PC-9 (cell line): ENCODE data around the gene TRPV2. TPM values are rescaled to one million over a fixed set of nuclear protein-coding genes. Genes with fewer than 3 reads are reported as not detected.
"Not testable (repeated sequence)": the region's sequence is repeated elsewhere in the genome, so short reads cannot be mapped to it uniquely, and the experiment has no call there.

Source experiments
- BruUV-seq: library from RNA; stranded (reverse); fragments of 400-500 nt; replicated peaks from 2 replicates; lab custom pipeline; 2021; lab: Mats Ljungman, UMichigan
- CTCF ChIA-PET: fragments of 300-600 bp; sonication (Branson Sonifier 250); formaldehyde crosslinking; loops from one replicate; lab custom pipeline; 2022; ENCODE audit warnings: antibody characterized with exemption; lab: Charles Lee
- POLR2A ChIA-PET: fragments of 300-600 bp; sonication (Branson Sonifier 250); formaldehyde crosslinking; loops from one replicate; lab custom pipeline; 2022; ENCODE audit warnings: antibody characterized with exemption; ENCODE audit not compliant: unreplicated experiment; lab: Charles Lee
- DNase-seq, 2 experiments: peaks; one replicate each; pipeline versions ENCODE4 v3.0.0 to v3.0.0-alpha.2; 2015 to 2022; ENCODE audit warnings: mixed read lengths in 1 of 2
- H2AFZ ChIP-seq: fragments of 200-600 bp; sonication (generic); 2 replicates; pipeline ENCODE4 v1.8.1; 2017; ENCODE audit warnings: antibody characterized with exemption
- H3F3A ChIP-seq: fragments of 200-600 bp; sonication (generic); 2 replicates; pipeline ENCODE4 v1.8.1; 2017; ENCODE audit warnings: antibody characterized with exemption, mild to moderate bottlenecking, low read depth; ENCODE audit not compliant: insufficient read depth
- H3K27ac ChIP-seq: fragments of 200-600 bp; sonication (generic); 2 replicates; pipeline ENCODE4 v1.6.1; 2016; ENCODE audit warnings: mixed run types
- H3K27me3 ChIP-seq: fragments of 200-600 bp; sonication (generic); 2 replicates; pipeline ENCODE4 v1.6.1; 2016; ENCODE audit warnings: low read depth, mixed run types; ENCODE audit not compliant: insufficient read depth
- H3K36me3 ChIP-seq: fragments of 200-600 bp; sonication (generic); 2 replicates; pipeline ENCODE4 v1.6.1; 2016; ENCODE audit warnings: low read depth, mixed run types
- H3K4me1 ChIP-seq: fragments of 200-600 bp; sonication (generic); replicated peaks from 2 replicates; pipeline ENCODE4 v1.6.1; 2016; ENCODE audit warnings: mixed run types; ENCODE audit not compliant: insufficient read depth
- H3K4me2 ChIP-seq: fragments of 200-600 bp; sonication (generic); 2 replicates; pipeline ENCODE4 v1.6.1; 2017; ENCODE audit warnings: mixed run types
- H3K4me3 ChIP-seq: fragments of 200-600 bp; sonication (generic); 2 replicates; pipeline ENCODE4 v1.6.1; 2016; ENCODE audit warnings: mixed run types
- H3K79me2 ChIP-seq: fragments of 200-600 bp; sonication (generic); 2 replicates; pipeline ENCODE4 v1.6.1; 2017; ENCODE audit warnings: low read depth, mixed run types
- H3K9me2 ChIP-seq: fragments of 200-600 bp; sonication (generic); 2 replicates; pipeline ENCODE4 v1.8.1; 2017; ENCODE audit warnings: mild to moderate bottlenecking; ENCODE audit not compliant: insufficient read depth
- H3K9me3 ChIP-seq: fragments of 200-600 bp; sonication (generic); 2 replicates; pipeline ENCODE4 v1.8.1; 2016; ENCODE audit warnings: low read depth; ENCODE audit not compliant: insufficient read depth
- H4K20me1 ChIP-seq: fragments of 200-600 bp; sonication (generic); 2 replicates; pipeline ENCODE4 v1.8.1; 2017; ENCODE audit not compliant: insufficient read depth
- EZH2 ChIP-seq: fragments of 200-600 bp; sonication (generic); IDR thresholded peaks from 2 replicates; pipeline ENCODE4 v1.8.0; 2017; ENCODE audit warnings: antibody characterized with exemption, low read depth
- intact Hi-C: fragments of 100-400 bp; cut with micrococcal nuclease; formaldehyde crosslinking; loops from one replicate; pipeline ENCODE4 v1.10.0; 2022; ENCODE audit not compliant: unreplicated experiment
- total RNA-seq: library from RNA; stranded (reverse); gene quantifications from 2 replicates; pipeline ENCODE4 v1.2.3, GENCODE V29; 2021
- TF ChIP-seq, protein P1 (sequence below): fragments of 200-600 bp; sonication (generic); conservative IDR thresholded peaks from 2 replicates; pipeline ENCODE4 v1.6.1; 2017; ENCODE audit warnings: mixed run types, antibody characterized with exemption, mild to moderate bottlenecking, moderate library complexity

TRPV2 gene
- total RNA-seq, 1 experiment from 2014 or later, result 5.3 TPM

- CTCF ChIA-PET, result interaction anchor here (0.6 kb wide), 1 partner anchor 30 kb away, joined by 3 read pairs; no protein-coding TSS in a partner anchor
- peak; percentile 75 to 76 for DNase-seq
- no peaks in the 10 kb centered on the region for H3K27me3 ChIP-seq
- H3K36me3 ChIP-seq, result no peaks in the 10 kb centered on the region
- H3F3A ChIP-seq, result peaks cover 5% of the 10 kb centered on the region
- no peaks in the 10 kb centered on the region for H4K20me1 ChIP-seq
- no peak overlapping the region for H2AFZ ChIP-seq
- no peak overlapping the region for H3K4me3 ChIP-seq
- H3K4me1 ChIP-seq, result peaks cover 9% of the 10 kb centered on the region
- no peaks in the 10 kb centered on the region for H3K9me2 ChIP-seq
- intact Hi-C loops, result no loop called here
- BruUV-seq, result no TSS peak
- peak overlapping the region; percentile 51 for H3K4me2 ChIP-seq
- no peaks in the 10 kb centered on the region for H3K79me2 ChIP-seq
- H3K27ac ChIP-seq, result peak overlapping the region; percentile 48
- POLR2A ChIA-PET, result interaction anchor here (0.6 to 0.7 kb wide), 3 partner anchors 15 to 112 kb away, joined by 3 to 10 read pairs (median 5); no protein-coding TSS in a partner anchor
- TF ChIP-seq, protein P1, sequence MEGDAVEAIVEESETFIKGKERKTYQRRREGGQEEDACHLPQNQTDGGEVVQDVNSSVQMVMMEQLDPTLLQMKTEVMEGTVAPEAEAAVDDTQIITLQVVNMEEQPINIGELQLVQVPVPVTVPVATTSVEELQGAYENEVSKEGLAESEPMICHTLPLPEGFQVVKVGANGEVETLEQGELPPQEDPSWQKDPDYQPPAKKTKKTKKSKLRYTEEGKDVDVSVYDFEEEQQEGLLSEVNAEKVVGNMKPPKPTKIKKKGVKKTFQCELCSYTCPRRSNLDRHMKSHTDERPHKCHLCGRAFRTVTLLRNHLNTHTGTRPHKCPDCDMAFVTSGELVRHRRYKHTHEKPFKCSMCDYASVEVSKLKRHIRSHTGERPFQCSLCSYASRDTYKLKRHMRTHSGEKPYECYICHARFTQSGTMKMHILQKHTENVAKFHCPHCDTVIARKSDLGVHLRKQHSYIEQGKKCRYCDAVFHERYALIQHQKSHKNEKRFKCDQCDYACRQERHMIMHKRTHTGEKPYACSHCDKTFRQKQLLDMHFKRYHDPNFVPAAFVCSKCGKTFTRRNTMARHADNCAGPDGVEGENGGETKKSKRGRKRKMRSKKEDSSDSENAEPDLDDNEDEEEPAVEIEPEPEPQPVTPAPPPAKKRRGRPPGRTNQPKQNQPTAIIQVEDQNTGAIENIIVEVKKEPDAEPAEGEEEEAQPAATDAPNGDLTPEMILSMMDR, result no peak
- TF ChIP-seq EZH2, result no peak
- H3K9me3 ChIP-seq, result no peaks in the 10 kb centered on the region
Measured at GRCh38 chr17:16398270-16399267, 16.8 kb upstream of the TRPV2 start.

- CTCF ChIA-PET, H3K36me3 ChIP-seq, H2AFZ ChIP-seq, H3K27ac ChIP-seq, H3K4me2 ChIP-seq, H3K27me3 ChIP-seq, H3K9me3 ChIP-seq, POLR2A ChIA-PET, H3K79me2 ChIP-seq, H3K4me1 ChIP-seq, intact Hi-C loops, H3K9me2 ChIP-seq, DNase-seq, BruUV-seq, H4K20me1 ChIP-seq, H3K4me3 ChIP-seq: not testable (repeated sequence)
- H3F3A ChIP-seq, result peaks cover 11% of the 10 kb centered on the region
Measured at GRCh38 chr17:16403847-16404246, 11.5 kb upstream of the TRPV2 start.

GRCh38 chr17:16406742-16407674, 8.4 kb upstream of the TRPV2 start:
- POLR2A ChIA-PET, result interaction anchor here (0.6 kb wide), 1 partner anchor 26 kb away, joined by 17 read pairs; the partner anchor contains the start of gene UBB
- peaks cover 7% of the 10 kb centered on the region; the same call in 1 of the 2 replicates for H3F3A ChIP-seq
- no peaks in the 10 kb centered on the region for H3K9me2 ChIP-seq
- H3K27me3 ChIP-seq, result no peaks in the 10 kb centered on the region
- DNase-seq, result peak in 1 of 2 experiments; percentile 27
- no peaks in the 10 kb centered on the region for H3K79me2 ChIP-seq
- H3K4me2 ChIP-seq, result peak overlapping the region; percentile 28; the same call in 1 of the 2 replicates
- no peak overlapping the region for H2AFZ ChIP-seq
- no TSS peak for BruUV-seq
- no peaks in the 10 kb centered on the region for H3K36me3 ChIP-seq
- CTCF ChIA-PET, result interaction anchor here (0.6 kb wide), 1 partner anchor 515 kb away, joined by 13 read pairs; no protein-coding TSS in a partner anchor
- intact Hi-C loops, result no loop called here
- H3K9me3 ChIP-seq, result no peaks in the 10 kb centered on the region
- no peaks in the 10 kb centered on the region for H3K4me1 ChIP-seq
- peak overlapping the region; percentile 31; the same call in 1 of the 2 replicates for H3K4me3 ChIP-seq
- TF ChIP-seq, protein P1, result no peak
- no peak for TF ChIP-seq EZH2
- H3K27ac ChIP-seq, result no peak overlapping the region
- no peaks in the 10 kb centered on the region for H4K20me1 ChIP-seq
